SK-N-SH treated with all-trans-retinoic acid at 6 μM for 48 hours (cell line): ENCODE measurements around the gene PGLYRP2.

ENCODE experiments used
- ARNTL ChIP-seq: fragments of 450-650 bp; formaldehyde crosslinking; IDR thresholded peaks from 2 replicates; pipeline ENCODE4 v1.5.0; 2020; ENCODE audit warnings: low read depth, mild to moderate bottlenecking, moderate library complexity, borderline replicate concordance
- CREB5 ChIP-seq: fragments of 250-450 bp; sonication (Bioruptor Pico); IDR thresholded peaks from 2 replicates; pipeline ENCODE4 v1.5.1; 2020; ENCODE audit warnings: low read depth, mild to moderate bottlenecking, moderate library complexity
- ESRRG ChIP-seq: fragments of 250-450 bp; sonication (Bioruptor Pico); IDR thresholded peaks from 2 replicates; pipeline ENCODE4 v1.6.1; 2021; ENCODE audit warnings: mild to moderate bottlenecking
- GLIS3 ChIP-seq: fragments of 250-450 bp; sonication (Bioruptor Pico); IDR thresholded peaks from 2 replicates; pipeline ENCODE4 v1.5.0; 2020; ENCODE audit warnings: mild to moderate bottlenecking, moderate library complexity
- OSR1 ChIP-seq: fragments of 250-450 bp; sonication (Bioruptor Pico); IDR thresholded peaks from 2 replicates; pipeline ENCODE4 v1.8.0; 2022; ENCODE audit warnings: moderate library complexity, mild to moderate bottlenecking, inconsistent platforms
- RARB ChIP-seq: fragments of 250-450 bp; sonication (Bioruptor Pico); IDR thresholded peaks from 2 replicates; pipeline ENCODE4 v1.8.0; 2021; ENCODE audit warnings: mild to moderate bottlenecking, moderate library complexity
- ZC3H10 ChIP-seq: fragments of 250-450 bp; sonication (Bioruptor Pico); IDR thresholded peaks from 2 replicates; pipeline ENCODE4 v1.5.1; 2021; ENCODE audit warnings: mild to moderate bottlenecking, moderate library complexity
- ZNF565 ChIP-seq: fragments of 450-650 bp; formaldehyde crosslinking; conservative IDR thresholded peaks from 2 replicates; pipeline ENCODE4 v1.5.0; 2020; ENCODE audit warnings: low read depth, mild to moderate bottlenecking, moderate library complexity
- TF ChIP-seq, protein P1 (sequence below): fragments of 250-450 bp; sonication (Bioruptor Pico); IDR thresholded peaks from 2 replicates; pipeline ENCODE4 v1.5.0; 2020; ENCODE audit warnings: mild to moderate bottlenecking, moderate library complexity
- TF ChIP-seq, protein P2 (sequence below): fragments of 250-450 bp; sonication (Bioruptor Pico); IDR thresholded peaks from 2 replicates; pipeline ENCODE4 v1.8.0; 2020; ENCODE audit warnings: mild to moderate bottlenecking, moderate library complexity, borderline replicate concordance

GRCh38 chr19:15517778-15518177 lies 38.5 kb upstream of the PGLYRP2 start:
- TF ChIP-seq OSR1 (no peak), ZNF565 (no peak), GLIS3 (CRISPR knock-in tag) (no peak), ARNTL (CRISPR knock-in tag) (no peak), ZC3H10 (no peak), ESRRG (CRISPR knock-in tag) (no peak), CREB5 (CRISPR knock-in tag) (no peak), RARB (no peak)
- TF ChIP-seq, protein P1, sequence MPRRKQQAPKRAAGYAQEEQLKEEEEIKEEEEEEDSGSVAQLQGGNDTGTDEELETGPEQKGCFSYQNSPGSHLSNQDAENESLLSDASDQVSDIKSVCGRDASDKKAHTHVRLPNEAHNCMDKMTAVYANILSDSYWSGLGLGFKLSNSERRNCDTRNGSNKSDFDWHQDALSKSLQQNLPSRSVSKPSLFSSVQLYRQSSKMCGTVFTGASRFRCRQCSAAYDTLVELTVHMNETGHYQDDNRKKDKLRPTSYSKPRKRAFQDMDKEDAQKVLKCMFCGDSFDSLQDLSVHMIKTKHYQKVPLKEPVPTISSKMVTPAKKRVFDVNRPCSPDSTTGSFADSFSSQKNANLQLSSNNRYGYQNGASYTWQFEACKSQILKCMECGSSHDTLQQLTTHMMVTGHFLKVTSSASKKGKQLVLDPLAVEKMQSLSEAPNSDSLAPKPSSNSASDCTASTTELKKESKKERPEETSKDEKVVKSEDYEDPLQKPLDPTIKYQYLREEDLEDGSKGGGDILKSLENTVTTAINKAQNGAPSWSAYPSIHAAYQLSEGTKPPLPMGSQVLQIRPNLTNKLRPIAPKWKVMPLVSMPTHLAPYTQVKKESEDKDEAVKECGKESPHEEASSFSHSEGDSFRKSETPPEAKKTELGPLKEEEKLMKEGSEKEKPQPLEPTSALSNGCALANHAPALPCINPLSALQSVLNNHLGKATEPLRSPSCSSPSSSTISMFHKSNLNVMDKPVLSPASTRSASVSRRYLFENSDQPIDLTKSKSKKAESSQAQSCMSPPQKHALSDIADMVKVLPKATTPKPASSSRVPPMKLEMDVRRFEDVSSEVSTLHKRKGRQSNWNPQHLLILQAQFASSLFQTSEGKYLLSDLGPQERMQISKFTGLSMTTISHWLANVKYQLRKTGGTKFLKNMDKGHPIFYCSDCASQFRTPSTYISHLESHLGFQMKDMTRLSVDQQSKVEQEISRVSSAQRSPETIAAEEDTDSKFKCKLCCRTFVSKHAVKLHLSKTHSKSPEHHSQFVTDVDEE, result no peak
- TF ChIP-seq, protein P2, sequence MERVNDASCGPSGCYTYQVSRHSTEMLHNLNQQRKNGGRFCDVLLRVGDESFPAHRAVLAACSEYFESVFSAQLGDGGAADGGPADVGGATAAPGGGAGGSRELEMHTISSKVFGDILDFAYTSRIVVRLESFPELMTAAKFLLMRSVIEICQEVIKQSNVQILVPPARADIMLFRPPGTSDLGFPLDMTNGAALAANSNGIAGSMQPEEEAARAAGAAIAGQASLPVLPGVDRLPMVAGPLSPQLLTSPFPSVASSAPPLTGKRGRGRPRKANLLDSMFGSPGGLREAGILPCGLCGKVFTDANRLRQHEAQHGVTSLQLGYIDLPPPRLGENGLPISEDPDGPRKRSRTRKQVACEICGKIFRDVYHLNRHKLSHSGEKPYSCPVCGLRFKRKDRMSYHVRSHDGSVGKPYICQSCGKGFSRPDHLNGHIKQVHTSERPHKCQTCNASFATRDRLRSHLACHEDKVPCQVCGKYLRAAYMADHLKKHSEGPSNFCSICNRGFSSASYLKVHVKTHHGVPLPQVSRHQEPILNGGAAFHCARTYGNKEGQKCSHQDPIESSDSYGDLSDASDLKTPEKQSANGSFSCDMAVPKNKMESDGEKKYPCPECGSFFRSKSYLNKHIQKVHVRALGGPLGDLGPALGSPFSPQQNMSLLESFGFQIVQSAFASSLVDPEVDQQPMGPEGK (CRISPR knock-in tag), result no peak
